GM18873 (cell line): ENCODE data around the gene KLKB1.

Experiments
- ATAC-seq: cut with Tn5 transposase; IDR thresholded peaks from one replicate; pipeline ENCODE4 v1.9.1; 2021; ENCODE audit warnings: mild to moderate bottlenecking, moderate library complexity, moderate number of reproducible peaks; ENCODE audit not compliant: unreplicated experiment, low FRiP score

KLKB1 gene

DNA sequence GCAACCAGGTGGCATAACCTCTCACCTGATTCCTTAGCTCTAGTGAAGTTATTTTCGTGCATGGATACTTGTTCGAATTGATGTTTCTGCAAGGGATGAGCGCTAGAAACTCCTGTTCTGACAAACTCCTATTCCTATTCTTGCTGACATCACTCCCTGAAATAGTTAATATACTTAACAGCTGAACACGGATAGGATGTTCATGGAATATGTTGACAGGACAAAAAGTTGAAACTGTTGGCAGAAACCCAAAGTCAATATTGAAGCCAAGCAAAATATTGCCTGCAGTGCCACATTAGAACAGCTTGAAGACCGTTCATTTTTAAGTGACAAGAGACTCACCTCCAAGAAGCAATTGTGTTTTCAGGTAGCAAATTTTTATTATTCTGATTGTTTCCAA is at the start of gene KLKB1:
KLKB1 (plus strand) TSS at position 287 of the 400 bp plus-strand sequence. CDS start 689 bp downstream, outside the sequence.
- no peak for ATAC-seq

DNA sequence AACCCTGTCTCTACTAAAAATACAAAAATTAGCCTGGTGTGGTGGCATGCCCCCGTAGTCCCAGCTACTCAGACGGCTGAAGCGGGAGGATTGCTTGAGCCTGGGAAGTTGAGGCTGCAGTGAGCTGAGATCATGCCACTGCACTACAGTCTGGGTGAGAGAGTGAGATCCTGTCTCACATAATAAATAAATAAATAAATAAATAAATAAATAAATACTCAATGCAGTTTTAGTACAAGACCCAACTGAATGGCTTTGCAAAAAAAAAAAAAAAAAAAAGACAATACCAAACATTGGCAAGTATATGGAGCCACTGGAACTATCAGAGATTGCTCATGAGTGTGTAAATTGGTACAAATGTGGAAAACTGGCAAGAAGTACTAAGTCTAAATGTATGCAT is 39.2 kb upstream of the KLKB1 start:
- ATAC-seq = no peak

DNA sequence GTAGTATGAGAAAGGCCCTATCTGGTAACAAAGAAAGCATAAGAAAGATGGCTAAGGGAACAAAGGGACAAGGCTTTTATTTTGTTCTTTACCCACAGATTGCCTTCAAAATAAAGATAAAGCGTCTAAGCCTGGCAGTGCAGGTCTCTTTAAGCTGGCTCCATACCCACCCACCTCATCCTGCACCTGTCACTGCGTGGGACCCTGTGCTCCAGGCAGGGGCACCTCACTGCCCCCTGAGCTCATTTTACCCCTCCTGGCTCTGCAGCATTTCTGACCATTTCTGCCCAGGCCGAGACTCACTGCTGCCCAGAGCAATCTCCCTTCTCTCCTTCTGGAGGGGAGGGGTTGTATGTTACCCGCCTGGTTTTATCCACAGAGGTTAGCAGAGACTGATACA is 37.7 kb upstream of the KLKB1 start:
- ATAC-seq = no peak

DNA sequence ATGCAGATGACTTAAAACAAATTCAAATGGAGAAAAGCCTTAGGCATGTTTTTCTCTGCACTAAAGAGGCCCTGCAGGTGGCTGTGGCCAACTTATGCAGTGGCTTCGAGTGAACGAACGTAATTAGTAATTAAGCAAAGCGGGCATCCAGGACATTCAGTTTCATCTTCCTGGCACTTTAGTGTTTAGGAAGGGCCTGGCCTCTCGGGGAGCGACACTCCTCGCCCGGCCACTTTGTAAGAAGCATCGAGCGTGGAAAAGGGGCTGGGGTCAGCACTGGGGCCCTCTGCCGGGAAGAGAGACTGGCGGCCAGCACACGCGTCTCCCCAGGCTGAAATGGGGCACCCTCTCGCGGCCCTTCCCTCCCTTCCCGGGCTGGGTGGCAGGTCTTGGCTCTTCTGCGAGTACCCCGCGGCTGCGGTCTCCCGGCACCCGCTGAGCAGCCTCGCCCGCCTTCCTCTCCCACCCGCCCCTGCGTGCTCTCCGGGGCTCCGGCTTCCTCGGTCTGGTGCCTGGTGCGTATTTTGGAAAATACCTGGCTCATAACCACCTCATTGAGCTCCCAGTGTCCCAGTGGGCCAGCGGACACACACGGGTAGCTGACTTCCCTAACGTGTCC is 36.6 kb upstream of the KLKB1 start:
- peak; percentile 6 for ATAC-seq

DNA sequence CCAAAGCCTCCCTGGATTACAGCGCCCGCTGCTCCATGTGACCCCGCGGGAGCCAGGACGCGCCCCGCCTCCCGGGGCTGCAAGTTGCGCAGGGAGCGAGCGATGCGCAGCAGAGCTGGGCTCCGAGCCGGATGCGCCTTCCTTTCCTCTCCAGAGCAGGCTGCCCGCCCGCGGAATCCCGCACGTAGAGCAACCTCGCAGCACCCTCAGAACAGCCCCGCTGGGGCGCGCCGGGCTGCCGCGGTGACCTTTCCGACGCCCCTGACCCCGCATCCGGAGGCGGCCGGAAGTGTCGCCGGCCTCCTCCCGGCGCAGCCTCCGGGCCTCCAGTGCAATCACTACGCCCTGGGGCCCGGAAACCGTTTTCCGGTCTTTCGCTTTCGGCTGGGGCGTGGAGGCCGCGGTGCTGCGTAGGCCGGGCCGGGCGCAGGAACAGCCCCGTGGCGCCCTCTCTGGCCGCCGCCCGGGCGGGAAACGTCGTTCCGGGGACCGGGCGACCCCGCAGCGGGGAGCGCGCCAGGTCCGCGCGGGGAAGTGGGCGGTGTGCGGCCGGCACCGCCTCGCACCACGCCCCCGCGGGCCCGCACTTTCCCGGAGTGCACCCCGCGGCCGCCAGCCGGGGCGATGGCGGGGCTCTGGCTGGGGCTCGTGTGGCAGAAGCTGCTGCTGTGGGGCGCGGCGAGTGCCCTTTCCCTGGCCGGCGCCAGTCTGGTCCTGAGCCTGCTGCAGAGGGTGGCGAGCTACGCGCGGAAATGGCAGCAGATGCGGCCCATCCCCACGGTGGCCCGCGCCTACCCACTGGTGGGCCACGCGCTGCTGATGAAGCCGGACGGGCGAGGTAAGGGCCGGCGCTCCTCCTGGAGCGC is 35.9 kb upstream of the KLKB1 start, which contains the start of gene CYP4V2:
CYP4V2 (plus strand) TSS at position 368 of the 866 bp plus-strand sequence; CDS start at position 625, 257 bp downstream.
- ATAC-seq = peak; percentile 80

DNA sequence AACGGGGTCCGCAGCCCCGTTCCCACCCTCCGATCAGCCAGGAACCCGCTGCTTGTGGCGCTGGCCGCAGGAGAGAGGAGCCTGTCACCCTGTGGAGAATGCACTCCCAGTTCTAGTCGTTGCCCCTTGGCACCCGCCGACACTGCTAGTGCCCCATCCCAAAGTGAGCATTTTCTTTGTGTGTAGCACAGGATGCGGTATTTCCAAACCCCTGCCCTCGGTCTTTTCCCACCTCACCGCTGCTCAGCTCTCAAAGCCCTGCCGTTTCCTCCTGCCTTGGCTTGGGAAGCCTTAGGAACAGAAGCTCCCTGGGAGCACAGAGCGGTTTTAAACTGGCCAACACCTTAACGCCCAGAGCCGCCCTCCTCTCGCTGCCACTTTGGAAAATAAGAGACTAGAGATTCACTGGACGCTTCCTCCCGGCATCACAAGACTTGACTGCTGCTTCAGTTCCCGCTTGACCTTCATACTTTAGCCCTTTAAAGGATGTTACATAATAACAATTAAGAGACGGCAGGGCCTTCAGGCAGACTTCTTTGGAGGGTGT is 35.2 kb upstream of the KLKB1 start:
- no peak for ATAC-seq

DNA sequence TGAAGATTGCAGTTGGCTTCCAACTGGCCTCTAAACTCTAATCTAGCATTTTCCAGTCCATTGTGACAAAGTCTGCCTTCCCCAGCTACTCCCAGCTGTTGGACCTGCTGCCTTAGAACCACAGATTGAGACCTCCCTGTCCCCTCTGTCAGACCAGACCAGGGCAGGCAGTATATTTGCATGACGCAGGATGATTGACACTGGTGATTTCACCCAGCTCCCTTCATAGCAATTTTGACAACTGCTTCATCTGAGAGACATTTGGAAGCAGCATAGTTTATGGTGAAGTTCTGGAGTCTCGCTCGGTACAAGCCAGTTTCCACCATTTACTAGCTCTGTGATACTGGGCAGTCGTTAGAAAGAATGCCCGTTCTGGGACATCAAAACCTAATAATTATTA is 33.5 kb upstream of the KLKB1 start:
- no peak for ATAC-seq

DNA sequence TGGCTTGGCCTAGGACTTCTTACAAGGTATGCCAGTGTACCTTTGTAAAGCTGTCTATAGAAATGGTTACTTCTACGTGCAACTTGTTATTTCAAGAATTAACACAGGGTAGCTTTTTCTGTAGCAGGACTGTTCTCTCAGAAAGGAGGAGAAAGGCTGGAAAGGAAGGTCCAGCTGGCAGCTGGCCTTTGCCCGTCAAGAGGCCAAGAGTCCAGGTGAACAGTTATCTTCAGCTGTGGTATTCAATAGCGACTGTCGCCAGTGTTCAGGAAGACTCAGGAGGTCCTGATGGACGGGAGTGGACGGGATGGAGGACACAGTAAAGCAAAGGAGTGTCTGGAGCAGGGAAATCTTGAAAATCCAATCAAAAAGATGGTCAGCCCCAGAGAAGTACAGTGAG is 31.2 kb upstream of the KLKB1 start:
- no peak for ATAC-seq

DNA sequence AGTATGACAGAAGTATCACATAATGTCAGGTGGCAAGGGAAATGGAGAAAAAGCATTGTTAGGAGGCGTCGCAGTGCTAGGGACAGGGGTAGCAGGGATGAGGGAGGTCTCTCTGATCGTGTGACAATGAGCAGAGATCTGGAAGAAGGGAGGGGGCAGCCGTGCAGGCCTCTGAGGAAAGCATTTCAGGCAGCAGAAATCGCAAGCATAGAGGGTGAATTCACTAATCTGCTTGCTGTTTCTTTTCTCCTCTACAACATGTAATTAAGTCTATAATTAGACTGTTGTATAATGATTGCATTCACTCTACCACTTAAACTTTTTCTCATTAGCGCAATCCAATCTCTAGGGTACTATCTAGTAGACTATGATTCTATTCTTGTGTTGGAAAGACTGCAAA is 26.8 kb upstream of the KLKB1 start:
- no peak for ATAC-seq

DNA sequence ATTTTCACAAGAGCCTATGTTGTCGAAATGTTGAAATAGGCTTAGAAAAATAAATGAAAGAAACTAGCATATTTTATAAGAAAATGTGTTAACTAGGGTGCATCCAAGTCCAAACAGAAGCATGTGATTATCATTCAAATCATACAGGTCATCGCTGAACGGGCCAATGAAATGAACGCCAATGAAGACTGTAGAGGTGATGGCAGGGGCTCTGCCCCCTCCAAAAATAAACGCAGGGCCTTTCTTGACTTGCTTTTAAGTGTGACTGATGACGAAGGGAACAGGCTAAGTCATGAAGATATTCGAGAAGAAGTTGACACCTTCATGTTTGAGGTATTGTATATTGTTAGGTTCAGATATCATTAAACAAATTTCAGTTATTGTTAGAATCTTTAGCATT is 26.3 kb upstream of the KLKB1 start:
- no peak for ATAC-seq

DNA sequence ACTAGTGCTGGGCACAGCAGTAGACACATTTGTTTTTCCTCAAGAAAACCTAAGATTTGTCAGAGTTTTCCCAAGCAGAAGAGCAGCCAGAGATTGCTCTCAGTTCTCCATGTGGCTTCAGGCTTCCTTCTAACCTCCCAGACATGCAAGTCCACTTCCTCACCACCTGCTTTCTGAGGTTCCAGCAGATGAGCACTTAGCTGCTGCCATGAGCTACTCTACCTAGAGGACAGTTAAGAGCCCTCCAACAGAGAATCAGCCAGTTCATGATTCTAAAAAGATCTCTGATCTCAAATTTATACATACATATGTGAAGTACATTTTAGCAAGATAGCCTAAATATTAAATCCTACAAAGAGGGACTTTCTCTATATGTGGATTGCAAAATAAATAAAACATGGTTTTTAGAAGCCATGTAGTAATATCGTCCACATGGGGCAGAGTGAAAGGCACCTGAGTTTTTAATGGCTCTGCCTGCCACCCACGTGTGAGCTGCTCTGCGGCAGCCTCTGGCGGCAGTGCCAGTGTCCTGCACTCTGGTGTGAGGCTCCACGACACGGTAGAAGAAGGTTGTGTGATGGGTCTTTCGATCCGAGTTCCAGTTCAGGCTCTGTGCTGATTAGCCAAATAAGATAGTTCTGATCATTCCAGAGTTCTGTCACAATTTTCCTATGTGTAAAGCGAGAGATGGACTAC is 25.6 kb upstream of the KLKB1 start:
- ATAC-seq = peak; percentile 98

DNA sequence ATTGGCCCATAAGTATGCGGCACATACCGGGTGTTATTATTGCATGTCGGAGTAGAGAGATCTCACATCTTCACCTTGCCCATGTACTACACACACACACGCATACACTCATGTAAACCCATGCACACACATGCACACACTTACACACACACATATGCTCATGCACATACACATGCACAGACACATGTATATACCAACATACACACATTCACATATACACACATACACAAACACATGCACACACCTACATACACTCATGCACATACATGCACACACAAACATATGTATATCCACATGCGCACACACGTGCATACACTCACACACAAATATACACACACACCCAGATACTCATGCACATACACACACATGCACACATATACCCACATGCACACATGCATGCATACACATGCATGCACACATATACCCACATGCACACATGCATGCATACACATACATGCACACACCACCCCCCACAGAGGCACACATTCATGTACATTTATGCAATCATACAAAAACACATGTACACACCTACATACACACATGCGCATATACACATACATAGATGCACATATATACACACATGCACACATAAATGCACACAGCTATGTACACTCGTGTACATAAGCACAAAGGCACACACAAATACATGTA is 24.7 kb upstream of the KLKB1 start:
- ATAC-seq = no peak

DNA sequence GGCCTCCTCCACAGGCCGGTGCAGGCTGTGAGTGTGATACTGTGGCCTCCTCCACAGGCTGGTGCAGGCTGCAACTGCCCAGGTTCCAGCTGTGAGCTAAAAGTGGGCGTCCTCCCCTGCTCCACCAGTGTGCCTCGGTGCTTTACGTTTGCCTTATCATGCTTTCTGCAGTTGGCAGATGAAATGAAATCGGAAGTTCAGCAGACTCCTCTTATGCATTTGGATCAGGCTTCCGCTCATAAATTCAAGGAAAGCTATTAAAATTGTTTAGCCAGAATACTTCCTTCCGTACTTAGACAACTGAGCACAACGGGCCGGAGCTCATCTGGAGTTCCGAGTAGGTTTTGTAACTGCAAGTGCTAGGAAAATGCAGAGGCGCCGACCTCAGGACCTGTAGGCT is 23.9 kb upstream of the KLKB1 start:
- ATAC-seq = no peak

DNA sequence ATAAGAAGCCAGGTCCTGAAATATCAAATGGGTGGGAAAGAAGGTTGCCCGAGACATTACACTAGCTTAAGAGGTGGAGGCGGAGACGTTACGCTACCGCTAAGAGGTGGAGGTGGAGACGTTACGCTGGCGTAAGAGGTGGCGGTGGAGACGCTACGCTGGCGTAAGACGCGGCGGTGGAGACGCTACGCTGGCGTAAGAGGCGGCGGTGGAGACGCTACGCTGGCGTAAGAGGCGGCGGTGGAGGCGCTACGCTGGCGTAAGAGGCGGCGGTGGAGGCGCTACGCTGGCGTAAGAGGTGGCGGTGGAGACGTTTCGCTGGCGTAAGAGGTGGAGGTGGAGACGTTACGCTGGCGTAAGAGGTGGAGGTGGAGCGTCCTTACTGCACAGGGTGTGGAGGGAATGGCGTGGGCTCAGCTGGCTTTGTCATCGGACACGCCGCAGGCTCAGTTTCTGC is 23.2 kb upstream of the KLKB1 start:
- no peak for ATAC-seq

DNA sequence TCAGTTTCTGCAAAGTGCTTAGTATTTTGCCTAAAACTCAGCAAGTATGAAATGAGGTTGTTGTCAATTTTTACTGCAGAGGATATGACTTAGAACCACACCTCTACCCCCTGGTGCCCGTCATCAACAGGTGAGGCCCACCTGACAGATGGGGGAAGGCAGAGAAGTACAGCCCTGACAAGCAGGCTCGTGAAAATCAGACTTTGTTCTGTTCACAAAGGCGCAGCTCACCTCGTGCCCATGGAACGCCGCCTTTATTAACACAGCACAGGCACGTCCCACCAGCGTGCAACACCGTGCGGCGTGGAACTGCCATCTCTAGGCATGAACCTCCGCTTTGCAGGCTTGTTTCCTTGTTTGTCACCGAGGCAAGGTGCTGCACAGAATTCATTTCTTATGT is 22.6 kb upstream of the KLKB1 start:
- ATAC-seq = no peak

DNA sequence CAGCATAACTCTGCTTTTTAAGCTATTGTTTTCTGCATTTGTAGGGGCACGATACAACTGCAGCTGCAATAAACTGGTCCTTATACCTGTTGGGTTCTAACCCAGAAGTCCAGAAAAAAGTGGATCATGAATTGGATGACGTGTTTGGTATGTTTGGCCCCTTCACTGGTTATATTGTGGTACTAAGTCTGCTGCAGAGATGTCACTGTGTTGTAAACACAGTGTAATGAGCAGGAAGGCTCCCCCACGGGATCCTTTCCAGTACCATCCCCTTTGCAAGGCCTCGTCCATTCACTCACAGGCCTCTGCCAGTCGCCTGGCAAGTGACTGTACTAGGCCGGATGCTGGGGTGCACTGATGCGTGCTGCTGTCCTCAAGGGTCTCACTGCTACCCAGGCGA is 22.2 kb upstream of the KLKB1 start:
- ATAC-seq = no peak

DNA sequence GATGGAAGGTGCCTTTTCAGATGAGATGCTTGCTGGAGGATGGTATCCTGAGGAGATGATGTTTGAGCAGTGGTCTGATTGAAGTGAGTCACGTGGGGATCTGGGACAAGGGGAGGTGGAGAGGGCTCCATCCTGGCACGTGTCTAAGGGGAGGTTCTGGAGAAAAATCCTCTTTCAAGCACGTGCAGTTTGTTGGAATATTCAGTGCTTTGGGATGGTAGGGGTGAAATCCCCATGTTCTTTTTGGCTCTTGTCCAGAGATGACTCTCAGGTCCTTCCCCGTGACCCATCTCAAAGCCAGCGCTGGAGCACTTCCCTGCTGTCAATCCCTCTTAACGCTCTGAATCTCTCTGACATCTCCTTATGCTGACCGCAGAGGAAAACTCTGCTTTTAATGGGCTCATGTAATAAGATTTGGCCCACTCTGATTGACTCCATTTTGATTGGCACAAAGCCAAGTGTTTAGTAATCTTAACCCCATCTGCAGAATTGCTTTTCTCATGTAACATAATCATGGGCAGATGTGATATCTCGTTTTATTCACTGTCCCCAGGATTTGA is 10.8 kb upstream of the KLKB1 start:
- ATAC-seq = no peak

DNA sequence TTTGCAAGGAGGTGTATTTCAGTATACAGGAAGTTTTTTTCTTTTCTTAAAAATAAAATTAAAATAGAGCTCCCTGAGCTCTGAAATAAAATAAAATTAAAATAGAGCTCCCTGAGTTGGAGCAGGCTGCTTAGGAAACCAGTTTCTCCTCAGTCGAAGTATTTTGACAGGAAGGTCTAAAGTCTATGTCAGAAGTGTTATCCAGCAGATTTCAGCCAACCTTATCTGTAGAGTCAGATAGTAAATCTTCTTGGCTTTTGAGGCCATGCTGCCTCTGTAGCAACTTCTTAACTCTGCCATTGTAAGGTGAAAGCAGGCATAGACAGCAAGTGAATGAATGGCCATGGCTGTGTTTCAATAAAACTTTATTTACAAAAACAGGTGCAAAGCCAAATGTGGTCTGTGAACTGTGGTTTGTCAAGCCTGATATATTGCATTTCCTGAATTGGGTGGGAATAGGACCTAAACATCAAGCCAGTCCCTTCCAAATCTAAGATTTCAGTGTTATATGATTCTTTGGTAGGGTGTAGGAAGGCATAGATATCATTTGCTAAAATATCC is 9.5 kb upstream of the KLKB1 start:
- ATAC-seq = no peak

DNA sequence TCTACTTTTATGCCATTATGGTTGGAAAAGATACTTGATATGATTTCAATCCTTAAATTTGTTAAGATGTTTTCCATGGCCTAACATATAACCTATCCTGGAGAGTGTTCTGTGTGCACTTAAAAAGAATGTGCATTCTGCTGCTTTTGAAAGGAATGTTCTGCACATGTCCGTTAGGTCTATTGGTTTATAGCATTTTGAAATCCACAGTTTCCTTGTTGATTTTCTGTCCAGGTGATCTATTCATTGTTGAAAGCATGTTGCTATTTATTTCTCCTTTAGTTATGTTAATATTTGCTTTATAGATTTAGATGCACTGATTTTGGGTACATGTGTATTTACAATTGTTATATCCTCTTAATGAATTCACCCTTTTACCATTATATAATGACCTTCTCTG is 5.7 kb upstream of the KLKB1 start:
- ATAC-seq = no peak

DNA sequence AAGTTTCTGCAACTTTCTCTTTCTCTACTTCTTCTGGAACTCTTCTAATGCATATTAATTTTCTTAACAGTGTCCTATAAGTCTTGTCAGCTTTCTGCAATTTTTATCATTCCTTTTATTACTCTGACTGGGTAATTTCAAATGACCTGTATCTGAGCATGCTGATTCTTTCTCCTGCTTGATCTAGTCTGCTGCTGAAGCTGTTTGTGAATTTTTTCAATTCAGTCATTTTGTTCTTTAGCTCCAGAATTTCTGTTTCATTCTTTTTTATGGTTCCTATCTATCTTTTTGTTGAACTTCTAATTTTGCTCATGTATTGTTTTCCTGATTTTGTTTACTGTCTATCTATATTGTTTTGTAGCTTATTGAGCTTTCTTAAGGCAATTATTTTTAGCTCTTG is 1.5 kb upstream of the KLKB1 start:
- ATAC-seq = no peak
